Breast epithelium (tissue), 4 donors: ENCODE measurements around the gene MBD3L5. TPM values are rescaled to one million over a fixed set of nuclear protein-coding genes. Genes with fewer than 3 reads are reported as not detected.
"Not testable (repeated sequence)": the region's sequence is repeated elsewhere in the genome, so short reads cannot be mapped to it uniquely, and the experiment has no call there.

Source experiments
- DNase-seq, 2 donors: peaks; one replicate each; pipeline ENCODE4 v3.0.0-alpha.2; 2019; ENCODE audit warnings: low spot score in 2 of 2
- H3K27ac ChIP-seq, 2 donors: fragments of 200-600 bp; sonication (generic) in 1 of 2; one replicate each; pipeline ENCODE4 v1.5.1; 2016 to 2019; ENCODE audit warnings: mild to moderate bottlenecking in 1 of 2
- H3K27me3 ChIP-seq, 2 donors: fragments of 200-600 bp; sonication (generic) in 1 of 2; one replicate each; pipeline versions ENCODE4 v1.5.1 to v1.6.0; 2017 to 2019; ENCODE audit warnings: control low read depth in 1 of 2, mild to moderate bottlenecking in 1 of 2
- H3K36me3 ChIP-seq: fragments of 200-600 bp; one replicate; pipeline ENCODE4 v1.5.1; 2019
- H3K4me1 ChIP-seq, 2 donors: fragments of 200-600 bp; sonication (generic); one replicate each; pipeline ENCODE4 v1.5.1; 2016 to 2019; ENCODE audit warnings: control low read depth in 1 of 2
- H3K4me3 ChIP-seq, 3 donors: fragments of 200-600 bp; sonication (generic); 1 replicate in 2 of 3; 2 replicates in 1 of 3; pipeline ENCODE4 v1.5.1; 2016 to 2019; ENCODE audit warnings: mild to moderate bottlenecking in 3 of 3, moderate library complexity in 2 of 3
- H3K9me3 ChIP-seq, 2 donors: fragments of 200-600 bp; sonication (generic) in 1 of 2; one replicate each; pipeline ENCODE4 v1.5.1; 2016 to 2019; ENCODE audit warnings: control low read depth in 1 of 2
- CTCF ChIP-seq, 3 donors: fragments of 450-650 bp; IDR thresholded peaks; one replicate each; pipeline ENCODE4 v1.5.1; 2016 to 2017; ENCODE audit warnings: antibody characterized with exemption in 3 of 3, mild to moderate bottlenecking in 3 of 3, moderate library complexity in 3 of 3
- POLR2A ChIP-seq: fragments of 450-650 bp; IDR thresholded peaks from one replicate; pipeline ENCODE4 v1.6.1; 2016; ENCODE audit warnings: antibody characterized with exemption, mild to moderate bottlenecking, moderate library complexity
- POLR2AphosphoS5 ChIP-seq, 3 donors: sonication (generic); formaldehyde crosslinking; IDR thresholded peaks; one replicate each; pipeline ENCODE4 v1.6.1; 2017; ENCODE audit warnings: antibody characterized with exemption in 3 of 3
- intact Hi-C: fragments of 100-400 bp; cut with DNase I; formaldehyde crosslinking; loops from one replicate; pipeline ENCODE4 v1.15.1; 2023; ENCODE audit warnings: low total_unique reads
- total RNA-seq, 3 donors: library from RNA; depleted of rRNA; stranded (reverse); fragments of >200 nt; gene quantifications; one replicate each; pipeline ENCODE4 v1.1.0, GENCODE V29; 2016

MBD3L5 gene
- total RNA-seq, 3 donors from 2014 or later, result not detected

GRCh38 chr19:7063764-7064418 is 33.5 kb downstream of the MBD3L5 start:
- H3K27me3 ChIP-seq, result no peaks in the 10 kb centered on the region
- intact Hi-C loops, result no loop called here
- DNase-seq, result no peak
- no peak overlapping the region for H3K27ac ChIP-seq
- H3K9me3 ChIP-seq, result no peaks in the 10 kb centered on the region
- H3K4me3 ChIP-seq, result no peak overlapping the region
- no peaks in the 10 kb centered on the region for H3K4me1 ChIP-seq
- H3K36me3 ChIP-seq, result no peaks in the 10 kb centered on the region
- TF ChIP-seq POLR2A (no peak), POLR2AphosphoS5 (IDR thresholded peaks at IDR 0.05) (no peak), CTCF (IDR thresholded peaks at IDR 0.05) (no peak)

- H3K27ac ChIP-seq, H3K9me3 ChIP-seq, DNase-seq, H3K4me3 ChIP-seq, H3K36me3 ChIP-seq, intact Hi-C loops, H3K4me1 ChIP-seq, H3K27me3 ChIP-seq: not testable (repeated sequence)
These were observed 36.7 kb downstream of the MBD3L5 start for GRCh38 chr19:7067122-7067521.

- peaks cover 9% of the 10 kb centered on the region for H3K36me3 ChIP-seq
- H3K27me3 ChIP-seq, result no peaks in the 10 kb centered on the region
- H3K27ac ChIP-seq, result no peak overlapping the region
- intact Hi-C loops, result no loop called here
- peaks cover 0 to 5% of the 10 kb centered on the region in 2 donors for H3K4me1 ChIP-seq
- DNase-seq, result no peak
- TF ChIP-seq POLR2A (no peak), POLR2AphosphoS5 (IDR thresholded peaks at IDR 0.05) (no peak), CTCF (IDR thresholded peaks at IDR 0.05) (no peak)
- no peak overlapping the region for H3K4me3 ChIP-seq
- no peaks in the 10 kb centered on the region for H3K9me3 ChIP-seq
These were observed 37.3 kb downstream of the MBD3L5 start for GRCh38 chr19:7067716-7068115.

GRCh38 chr19:7068599-7068998 is 38.2 kb downstream of the MBD3L5 start:
- H3K4me3 ChIP-seq, result peak overlapping the region in 2 of 3 donors; percentile 89 to 97
- TF ChIP-seq POLR2AphosphoS5 (IDR thresholded peaks at IDR 0.05) (no peak), CTCF (IDR thresholded peaks at IDR 0.05) (no peak), POLR2A (no peak)
- no peaks in the 10 kb centered on the region for H3K27me3 ChIP-seq
- H3K27ac ChIP-seq, result peak overlapping the region; percentile 37 to 87
- peaks cover 0 to 5% of the 10 kb centered on the region in 2 donors for H3K4me1 ChIP-seq
- no peaks in the 10 kb centered on the region for H3K9me3 ChIP-seq
- DNase-seq, result no peak
- intact Hi-C loops, result no loop called here
- H3K36me3 ChIP-seq, result peaks cover 18% of the 10 kb centered on the region

GRCh38 chr19:7069042-7069903 is 38.9 kb downstream of the MBD3L5 start, which contains the start of gene ZNF557:
Gene ZNF557, plus strand, starts transcription at chr19:7069703. Its CDS starts 5,372 bp downstream, at chr19:7075075.
- H3K27ac ChIP-seq, result peak within 1 kb of the TSS; percentile 82 to 87
- no peaks in the 10 kb centered on the region for H3K9me3 ChIP-seq
- no peaks in the 10 kb centered on the region for H3K27me3 ChIP-seq
- TF ChIP-seq POLR2AphosphoS5 (IDR thresholded peaks at IDR 0.05), result peak; percentile 58 to 72 (median 72)
- TF ChIP-seq CTCF (IDR thresholded peaks at IDR 0.05), result no peak
- peak; percentile 24 for TF ChIP-seq POLR2A
- H3K36me3 ChIP-seq, result peaks cover 19% of the 10 kb centered on the region
- intact Hi-C loops, result no loop called here
- peak; percentile 97 to 99 for DNase-seq
- H3K4me1 ChIP-seq, result peaks cover 0 to 5% of the 10 kb centered on the region in 2 donors
- peak within 1 kb of the TSS; percentile 83 to 97 (median 89) for H3K4me3 ChIP-seq
